GM18909 (cell line): ENCODE measurements around the gene PBRM1.

Experiments
- ATAC-seq: cut with Tn5 transposase; IDR thresholded peaks from one replicate; pipeline ENCODE4 v1.9.1; 2021; ENCODE audit warnings: mild to moderate bottlenecking; ENCODE audit not compliant: unreplicated experiment, poor library complexity

The PBRM1 gene

GRCh38 chr3:52596658-52597265 lies 89.0 kb downstream of the PBRM1 start:
- no peak for ATAC-seq

GRCh38 chr3:52593103-52593502 lies 92.6 kb downstream of the PBRM1 start:
- no peak for ATAC-seq

- ATAC-seq, result no peak
Measured at GRCh38 chr3:52574056-52574965, 111.4 kb downstream of the PBRM1 start.

GRCh38 chr3:52572221-52572620 lies 113.5 kb downstream of the PBRM1 start:
- no peak for ATAC-seq

GRCh38 chr3:52570076-52570475 lies 115.6 kb downstream of the PBRM1 start:
- ATAC-seq, result no peak

- no peak for ATAC-seq
Measured at GRCh38 chr3:52568069-52568468, 117.6 kb downstream of the PBRM1 start.

- ATAC-seq, result no peak
Measured at GRCh38 chr3:52563984-52564383, 121.7 kb downstream of the PBRM1 start.

GRCh38 chr3:52561028-52561747 lies 124.5 kb downstream of the PBRM1 start:
- no peak for ATAC-seq

GRCh38 chr3:52558436-52558835 lies 127.3 kb downstream of the PBRM1 start:
- no peak for ATAC-seq

GRCh38 chr3:52557011-52557960 lies 128.4 kb downstream of the PBRM1 start:
- ATAC-seq, result no peak

GRCh38 chr3:52555056-52555455 lies 130.7 kb downstream of the PBRM1 start:
- ATAC-seq, result no peak

- ATAC-seq, result no peak
Measured at GRCh38 chr3:52554026-52554755, 131.5 kb downstream of the PBRM1 start.

- no peak for ATAC-seq
Measured at GRCh38 chr3:52552089-52552488, 133.6 kb downstream of the PBRM1 start.

GRCh38 chr3:52551118-52551517 lies 134.6 kb downstream of the PBRM1 start:
- ATAC-seq, result no peak

GRCh38 chr3:52547143-52547542 lies 138.6 kb downstream of the PBRM1 start:
- ATAC-seq, result no peak

- ATAC-seq, result no peak
Measured at GRCh38 chr3:52546111-52546901, 139.4 kb downstream of the PBRM1 start.

- ATAC-seq, result no peak
Measured at GRCh38 chr3:52544937-52545336, 140.8 kb downstream of the PBRM1 start.

GRCh38 chr3:52541050-52541449 lies 144.7 kb downstream of the PBRM1 start:
- no peak for ATAC-seq
